Neural cell (in vitro differentiated cells): ENCODE results near the gene SURF2. TPM values are rescaled to one million over a fixed set of nuclear protein-coding genes. Genes with fewer than 3 reads are reported as not detected.

Source experiments
- H2AFZ ChIP-seq: fragments of 200-600, 300-800 bp; sonication (generic), shearing (Covaris generic); 2 replicates; pipeline ENCODE4 v1.6.0; 2014; ENCODE audit warnings: low read depth, mild to moderate bottlenecking, antibody characterized with exemption, low read length, moderate library complexity
- H3F3A ChIP-seq: fragments of 200-600 bp; shearing (Covaris generic); 2 replicates; pipeline ENCODE4 v1.6.1; 2016; ENCODE audit warnings: mild to moderate bottlenecking, moderate library complexity, mixed read lengths, antibody characterized with exemption, low read length; ENCODE audit not compliant: insufficient read depth, poor library complexity, severe bottlenecking
- H3K27ac ChIP-seq: fragments of 200-600, 300-800 bp; sonication (generic), shearing (Covaris generic); 2 replicates; pipeline ENCODE4 v1.5.1; 2014; ENCODE audit warnings: mild to moderate bottlenecking, low read length, moderate library complexity
- H3K27me3 ChIP-seq: fragments of 300-800, 200-600 bp; sonication (generic), shearing (Covaris generic); 2 replicates; pipeline ENCODE4 v1.6.0; 2014; ENCODE audit warnings: mild to moderate bottlenecking, low read depth, low read length, moderate library complexity; ENCODE audit not compliant: insufficient read depth
- H3K36me3 ChIP-seq: fragments of 300-800, 200-600 bp; sonication (generic), shearing (Covaris generic); 2 replicates; pipeline ENCODE4 v1.5.1; 2014; ENCODE audit warnings: mild to moderate bottlenecking, antibody characterized with exemption, low read length, moderate library complexity; ENCODE audit not compliant: insufficient read depth
- H3K4me2 ChIP-seq: fragments of 300-800, 200-600 bp; sonication (generic), shearing (Covaris generic); 2 replicates; pipeline ENCODE4 v1.6.0; 2014; ENCODE audit warnings: mild to moderate bottlenecking, low read length
- H3K4me3 ChIP-seq: fragments of 300-800, 200-600 bp; sonication (generic), shearing (Covaris generic); 2 replicates; pipeline ENCODE4 v1.5.1; 2014; ENCODE audit warnings: mild to moderate bottlenecking, low read length, moderate library complexity
- H3K79me2 ChIP-seq: fragments of 200-600 bp; shearing (Covaris generic); replicated peaks from 2 replicates; pipeline ENCODE4 v1.6.0; 2014; ENCODE audit warnings: mild to moderate bottlenecking, low read length, moderate library complexity; ENCODE audit not compliant: insufficient read depth
- H3K9ac ChIP-seq: fragments of 300-800, 200-600 bp; sonication (generic), shearing (Covaris generic); 2 replicates; pipeline ENCODE4 v1.6.1; 2016; ENCODE audit warnings: mild to moderate bottlenecking, low read length, mixed read lengths
- H3K9me2 ChIP-seq: fragments of 200-600 bp; shearing (Covaris generic); 2 replicates; pipeline ENCODE4 v1.6.1; 2016; ENCODE audit warnings: mild to moderate bottlenecking, low read length, mixed read lengths; ENCODE audit not compliant: insufficient read depth
- H3K9me3 ChIP-seq: fragments of 200-600, 300-800 bp; sonication (generic), shearing (Covaris generic); 2 replicates; pipeline ENCODE4 v1.6.1; 2016; ENCODE audit warnings: mild to moderate bottlenecking, mixed run types, low read length, moderate library complexity, mixed read lengths
- H4K20me1 ChIP-seq: fragments of 200-600 bp; shearing (Covaris generic); 2 replicates; pipeline ENCODE4 v1.6.1; 2016; ENCODE audit warnings: mild to moderate bottlenecking, mixed run types; ENCODE audit not compliant: insufficient read depth
- CTCF ChIP-seq: fragments of 450-650 bp; IDR thresholded peaks from 2 replicates; pipeline ENCODE4 v1.5.1; 2014; ENCODE audit warnings: antibody characterized with exemption, mild to moderate bottlenecking, moderate library complexity; ENCODE audit not compliant: poor library complexity, severe bottlenecking
- EP300 ChIP-seq: fragments of 450-650 bp; conservative IDR thresholded peaks from 2 replicates; pipeline ENCODE4 v1.6.1; 2014; ENCODE audit warnings: antibody characterized with exemption, mild to moderate bottlenecking, moderate library complexity; ENCODE audit not compliant: poor library complexity, severe bottlenecking
- EZH2 ChIP-seq: fragments of 200-600, 300-800 bp; shearing (Covaris generic), sonication (generic); IDR thresholded peaks from 2 replicates; pipeline ENCODE4 v1.6.1; 2014; ENCODE audit warnings: antibody characterized with exemption, low read length, borderline replicate concordance, mild to moderate bottlenecking; ENCODE audit not compliant: insufficient read depth, poor library complexity, severe bottlenecking
- MXI1 ChIP-seq: fragments of 450-650 bp; conservative IDR thresholded peaks from 2 replicates; pipeline ENCODE4 v1.6.1; 2014; ENCODE audit warnings: antibody characterized with exemption, mild to moderate bottlenecking; ENCODE audit not compliant: poor library complexity, severe bottlenecking
- POLR2AphosphoS5 ChIP-seq: IDR thresholded peaks from 2 replicates; pipeline ENCODE4 v1.6.1; 2012
- RAD21 ChIP-seq: fragments of 450-650 bp; conservative IDR thresholded peaks from 2 replicates; pipeline ENCODE4 v1.6.1; 2014; ENCODE audit warnings: antibody characterized with exemption, mild to moderate bottlenecking, moderate library complexity
- REST ChIP-seq: IDR thresholded peaks from 2 replicates; pipeline ENCODE4 v1.6.1; 2012; ENCODE audit warnings: borderline replicate concordance
- SMC3 ChIP-seq: fragments of 450-650 bp; conservative IDR thresholded peaks from 2 replicates; pipeline ENCODE4 v1.6.1; 2014; ENCODE audit warnings: antibody characterized with exemption, mild to moderate bottlenecking, moderate library complexity; ENCODE audit not compliant: poor library complexity
- TAF1 ChIP-seq: IDR thresholded peaks from 2 replicates; pipeline ENCODE4 v1.6.1; 2012; ENCODE audit warnings: low read depth
- polyA plus RNA-seq: library from polyadenylated mRNA; depleted of rRNA; stranded (reverse); fragments of >200 nt; gene quantifications from 2 replicates; pipeline ENCODE4 v1.2.3, GENCODE V29; 2014

SURF2 gene
- polyA plus RNA-seq, 1 donor from 2014 or later: 36.4 TPM

- H3K79me2 ChIP-seq: peaks cover 25% of the 10 kb centered on the region
- H3K9me3 ChIP-seq: no peaks in the 10 kb centered on the region
- H3F3A ChIP-seq: no peaks in the 10 kb centered on the region
- peak within 1 kb of the TSS; percentile 88 for H2AFZ ChIP-seq
- peak within 1 kb of the TSS; percentile 99 for H3K4me2 ChIP-seq
- peak within 1 kb of the TSS; percentile 88 for H3K27ac ChIP-seq
- peak within 1 kb of the TSS; percentile 94 for H3K4me3 ChIP-seq
- TF ChIP-seq CTCF (peak; percentile 49), MXI1 (peak; percentile 86), REST (peak; percentile 99), RAD21 (no peak), SMC3 (peak; percentile 45), EP300 (peak; percentile 60), EZH2 (no peak), TAF1 (peak; percentile 99), POLR2AphosphoS5 (peak; percentile 100)
- no peaks in the 10 kb centered on the region for H3K9me2 ChIP-seq
- H3K36me3 ChIP-seq: peaks cover 6% of the 10 kb centered on the region
- H3K9ac ChIP-seq: peak within 1 kb of the TSS; percentile 94
- H3K27me3 ChIP-seq: no peaks in the 10 kb centered on the region
- H4K20me1 ChIP-seq: no peaks in the 10 kb centered on the region
Measured at GRCh38 chr9:133347985-133348717, 8.2 kb upstream of the SURF2 start, which contains the start of the genes MED22 and RPL7A. MED22 (minus strand) TSS chr9:133348131; CDS start chr9:133346662, 1,469 bp downstream. RPL7A (plus strand) TSS chr9:133348218; CDS start chr9:133348244, 26 bp downstream.

- Histone ChIP-seq H3K4me2 (peak overlapping the region; percentile 99), H3K79me2 (peaks cover 25% of the 10 kb centered on the region), H3K4me3 (peak overlapping the region; percentile 94), H3K9ac (peak overlapping the region; percentile 94), H2AFZ (peak overlapping the region; percentile 88), H3K27me3 (no peaks in the 10 kb centered on the region), H3K36me3 (peaks cover 6% of the 10 kb centered on the region), H3K27ac (peak overlapping the region; percentile 88), H3K9me2 (no peaks in the 10 kb centered on the region), H3F3A (no peaks in the 10 kb centered on the region), H4K20me1 (no peaks in the 10 kb centered on the region), H3K9me3 (no peaks in the 10 kb centered on the region)
- TF ChIP-seq TAF1: no peak
- TF ChIP-seq SMC3: no peak
Measured at GRCh38 chr9:133348718-133349573, 7.4 kb upstream of the SURF2 start.
